HepG2 (cell line): ENCODE results near the gene REEP6. TPM values are rescaled to one million over a fixed set of nuclear protein-coding genes. Genes with fewer than 3 reads are reported as not detected.
A peak's percentile ranks its signal among the peaks of the same experiment; 100 is the strongest.

Experiments used
- ATAC-seq: fragments of 200-7000 bp; cut with Tn5 transposase; 3 replicates; pipeline ENCODE4 v1.9.1; 2020; ENCODE audit warnings: mild to moderate bottlenecking, moderate library complexity
- BruUV-seq: library from RNA; stranded (reverse); fragments of 400-500 nt; replicated peaks from 2 replicates; lab custom pipeline; 2021; lab: Mats Ljungman, UMichigan
- CTCF ChIA-PET: fragments of 300-600 bp; formaldehyde crosslinking; extraction: SDS; loops from one replicate; lab custom pipeline; 2021; ENCODE audit warnings: low total read pairs, inconsistent platforms, low intra/inter-chr PET ratio; lab: Yijun Ruan, JAX
- POLR2A ChIA-PET: fragments of 350-600 bp; sonication (Branson Sonifier 250); formaldehyde crosslinking; loops from one replicate; lab custom pipeline; 2020; ENCODE audit warnings: antibody characterized with exemption, inconsistent platforms; lab: Yijun Ruan, JAX
- DNase-seq: peaks from one replicate; pipeline ENCODE4 v3.0.0-alpha.2; 2015; ENCODE audit warnings: low spot score
- FAIRE-seq: peaks from 3 replicates; lab custom pipeline; 2011; peaks lifted over from hg19 to GRCh38; lab: Jason Lieb, UNC
- H2AFZ ChIP-seq: one replicate; pipeline ENCODE4 v1.6.1; 2011; ENCODE audit warnings: low read length, inconsistent platforms
- H3K27ac ChIP-seq: fragments of 300-600 bp; 3 replicates; pipeline ENCODE4 v1.8.0; 2011; ENCODE audit warnings: mixed run types, mild to moderate bottlenecking, mixed read lengths, low read length, inconsistent platforms; ENCODE audit not compliant: insufficient read depth; ENCODE audit errors: extremely low read length
- H3K27me3 ChIP-seq, 2 experiments: fragments of 200-600 bp in 1 of 2; 2 replicates in 1 of 2; 3 replicates in 1 of 2; pipeline versions ENCODE4 v1.6.0 to v1.8.0; 2011; ENCODE audit warnings: low read length in 2 of 2, mild to moderate bottlenecking in 2 of 2, moderate library complexity in 2 of 2, inconsistent platforms in 1 of 2; ENCODE audit not compliant: insufficient read depth in 2 of 2, control insufficient read depth in 1 of 2
- H3K36me3 ChIP-seq, 2 experiments: fragments of 200-600 bp in 1 of 2; replicated peaks in 1 of 2; 2 replicates in 1 of 2; 3 replicates in 1 of 2; pipeline versions ENCODE4 v1.5.1 to v1.8.0; 2011; ENCODE audit warnings: low read length in 2 of 2, inconsistent platforms in 1 of 2; ENCODE audit not compliant: insufficient read depth in 2 of 2, control insufficient read depth in 1 of 2
- H3K4me1 ChIP-seq: 2 replicates; pipeline ENCODE4 v1.5.1; 2012; ENCODE audit warnings: low read length, inconsistent platforms; ENCODE audit not compliant: insufficient read depth
- H3K4me2 ChIP-seq: 2 replicates; pipeline ENCODE4 v1.6.0; 2011; ENCODE audit warnings: low read depth, low read length, inconsistent platforms
- H3K4me3 ChIP-seq, 3 experiments: fragments of 200-600 bp in 1 of 3; sonication (generic), shearing (Covaris generic) in 1 of 3; replicated peaks in 1 of 3; 2 replicates each; pipeline ENCODE4 v1.5.1; 2011 to 2016; ENCODE audit warnings: low read length in 3 of 3, inconsistent platforms in 2 of 3, low read depth in 2 of 3, mild to moderate bottlenecking in 2 of 3, control low read depth in 1 of 3, mixed read lengths in 1 of 3; ENCODE audit not compliant: insufficient read depth in 1 of 3
- H3K79me2 ChIP-seq: one replicate; pipeline ENCODE4 v1.6.1; 2011; ENCODE audit warnings: low read length, inconsistent platforms; ENCODE audit not compliant: insufficient read depth
- H3K9ac ChIP-seq: 2 replicates; pipeline ENCODE4 v1.6.0; 2011; ENCODE audit warnings: mild to moderate bottlenecking, low read depth, low read length, inconsistent platforms; ENCODE audit not compliant: insufficient read depth
- H3K9me3 ChIP-seq: 2 replicates; pipeline ENCODE4 v1.5.1; 2012; ENCODE audit warnings: mild to moderate bottlenecking, low read length
- H4K20me1 ChIP-seq: 2 replicates; pipeline ENCODE4 v1.6.0; 2011; ENCODE audit warnings: inconsistent platforms, mild to moderate bottlenecking, low read length, moderate library complexity; ENCODE audit not compliant: insufficient read depth
- AGO2 ChIP-seq: fragments of 200-400 bp; formaldehyde crosslinking; optimal IDR thresholded peaks from 2 replicates; pipeline ENCODE3; 2017; ENCODE audit warnings: mild to moderate bottlenecking, low read depth, low read length, moderate library complexity
- CTCF ChIP-seq: sonication (generic); formaldehyde crosslinking; IDR thresholded peaks from 2 replicates; pipeline ENCODE4 v1.5.0; 2020; ENCODE audit warnings: mild to moderate bottlenecking, missing genetic modification reagents, moderate library complexity
- HNF4A ChIP-seq: sonication (generic); formaldehyde crosslinking; IDR thresholded peaks from 2 replicates; pipeline ENCODE4 v1.4.0; 2020; ENCODE audit warnings: missing genetic modification reagents
- HOXA3 ChIP-seq: sonication (generic); formaldehyde crosslinking; IDR thresholded peaks from 2 replicates; pipeline ENCODE4 v1.5.0; 2020; ENCODE audit warnings: missing genetic modification reagents
- PHF5A ChIP-seq: IDR thresholded peaks from one replicate; pipeline ENCODE4 v1.6.1; 2018; ENCODE audit warnings: low read depth, missing genetic modification reagents; ENCODE audit not compliant: unreplicated experiment
- TFDP1 ChIP-seq: IDR thresholded peaks from 2 replicates; pipeline ENCODE4 v1.6.1; 2016; ENCODE audit warnings: missing compliant biosample characterization, missing genetic modification reagents, borderline replicate concordance
- YY1 ChIP-seq: IDR thresholded peaks from 2 replicates; pipeline ENCODE4 v1.6.1; 2011; ENCODE audit warnings: low read length, low read depth, moderate library complexity, mild to moderate bottlenecking; ENCODE audit not compliant: insufficient read depth, insufficient replicate concordance
- ZBTB33 ChIP-seq: sonication (generic); formaldehyde crosslinking; IDR thresholded peaks from 2 replicates; pipeline ENCODE4 v1.4.0; 2020; ENCODE audit warnings: missing genetic modification reagents
- ZNF264 ChIP-seq: sonication (generic); formaldehyde crosslinking; IDR thresholded peaks from 2 replicates; pipeline ENCODE4 v1.4.0; 2020; ENCODE audit warnings: missing genetic modification reagents
- ZNF687 ChIP-seq: sonication (generic); formaldehyde crosslinking; IDR thresholded peaks from 2 replicates; pipeline ENCODE4 v1.5.1; 2020; ENCODE audit warnings: mild to moderate bottlenecking, missing genetic modification reagents, moderate library complexity
- ZNF75D ChIP-seq: sonication (generic); formaldehyde crosslinking; IDR thresholded peaks from 2 replicates; pipeline ENCODE4 v1.8.1; 2023; ENCODE audit warnings: missing genetic modification reagents, mild to moderate bottlenecking, borderline replicate concordance
- ZNF772 ChIP-seq: sonication (generic); formaldehyde crosslinking; IDR thresholded peaks from 2 replicates; pipeline ENCODE4 v1.5.0; 2020; ENCODE audit warnings: mild to moderate bottlenecking, missing genetic modification reagents
- WGBS: methylation state at CpG from one replicate; pipeline ENCODE4 v1.1.6; 2017; ENCODE audit warnings: low lambda C conversion rate; 5-methylcytosine and 5-hydroxymethylcytosine counted together
- in situ Hi-C: cut with HindIII; loops from 2 replicates; pipeline ENCODE4 v1.10.0; 2017; ENCODE audit warnings: low pct_unique_long_range_greater_than_20kb; ENCODE audit not compliant: extremely low pct_ligation_motif_present
- intact Hi-C: fragments of 100-400 bp; cut with micrococcal nuclease; formaldehyde crosslinking; loops from one replicate; pipeline ENCODE4 v1.10.0; 2022; ENCODE audit not compliant: unreplicated experiment
- polyA plus RNA-seq, 8 experiments: library from polyadenylated mRNA; depleted of rRNA in 3 of 8; stranded (reverse) in 7 of 8; unstranded in 1 of 8; fragments of >200 nt; fragmentation: Illumina TruSeq in 4 of 8; extraction: Trizol in 4 of 8; gene quantifications; 2 replicates each; pipeline versions ENCODE4 v1.2.1 to v1.2.3, GENCODE V29; 2011 to 2016; ENCODE audit warnings: low read depth in 4 of 8, missing spikeins in 1 of 8, mixed read lengths in 1 of 8; ENCODE audit not compliant: insufficient read depth in 1 of 8
- total RNA-seq, 5 experiments: library from RNA; depleted of rRNA; stranded (reverse); fragments of >200 nt; fragmentation: Illumina TruSeq; extraction: Trizol; gene quantifications; 2 replicates each; pipeline ENCODE4 v1.2.3, GENCODE V29; 2016; ENCODE audit warnings: low read depth in 1 of 5
- TF ChIP-seq, protein P1 (sequence below): IDR thresholded peaks from 2 replicates; pipeline ENCODE4 v1.6.1; 2012; ENCODE audit warnings: inconsistent platforms

Gene REEP6
- total and polyA plus RNA-seq, 2 of the 13 experiments (the other 11 are each of a cell fraction or from before 2014, with no cell fraction given): 10.0 to 28.8 TPM

DNA sequence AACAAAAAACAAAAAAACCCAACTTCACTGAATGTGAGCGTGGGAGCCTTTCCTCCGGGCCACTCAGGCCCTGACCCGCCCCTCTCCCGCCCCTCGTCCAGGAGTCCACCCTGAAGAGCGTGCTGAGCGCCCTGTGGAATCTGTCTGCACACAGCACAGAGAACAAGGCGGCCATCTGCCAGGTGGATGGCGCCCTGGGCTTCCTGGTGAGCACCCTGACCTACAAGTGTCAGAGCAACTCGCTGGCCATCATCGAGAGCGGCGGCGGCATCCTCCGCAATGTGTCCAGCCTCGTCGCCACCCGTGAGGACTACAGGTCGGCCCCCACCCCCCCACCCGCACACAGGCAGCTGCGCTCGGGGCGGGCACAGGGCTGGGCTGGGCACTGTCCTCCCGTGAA, 29.1 kb upstream of the REEP6 start:
- FAIRE-seq: no peak
- peak; percentile 49 for DNase-seq
- Histone ChIP-seq H3K27ac (no peak overlapping the region), H3K9ac (no peak overlapping the region), H3K4me2 (no peak overlapping the region), H3K4me1 (peaks cover 15% of the 10 kb centered on the region), H3K79me2 (no peaks in the 10 kb centered on the region), H3K9me3 (no peaks in the 10 kb centered on the region), H4K20me1 (peaks cover 5% of the 10 kb centered on the region; the same call in 1 of the 2 replicates), H3K27me3 (peaks cover 0 to 15% of the 10 kb centered on the region in 2 experiments; a peak in 4 of 5 replicates), H3K36me3 (no peaks in the 10 kb centered on the region), H3K4me3 (no peak overlapping the region), H2AFZ (no peak overlapping the region)
- POLR2A ChIA-PET: no interaction called here
- intact Hi-C loops (no loop called here), in situ Hi-C loops (no loop called here)
- TF ChIP-seq YY1: peak; percentile 58
- peak; percentile 57 for TF ChIP-seq ZNF687 (CRISPR knock-in tag)
- TF ChIP-seq CTCF (CRISPR knock-in tag): peak; percentile 17; the same call in 1 of the 2 replicates
- peak; percentile 62 for TF ChIP-seq HOXA3 (CRISPR knock-in tag)
- no peak for TF ChIP-seq ZNF772
- peak; percentile 28; the same call in 1 of the 2 replicates for TF ChIP-seq HNF4A (CRISPR knock-in tag)
- TF ChIP-seq, protein P1, sequence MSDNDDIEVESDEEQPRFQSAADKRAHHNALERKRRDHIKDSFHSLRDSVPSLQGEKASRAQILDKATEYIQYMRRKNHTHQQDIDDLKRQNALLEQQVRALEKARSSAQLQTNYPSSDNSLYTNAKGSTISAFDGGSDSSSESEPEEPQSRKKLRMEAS: peak; percentile 48
- no peak for TF ChIP-seq PHF5A (CRISPR knock-in tag)
- no peak for TF ChIP-seq ZNF75D
- peak; percentile 31 for TF ChIP-seq AGO2
- peak; percentile 42; the same call in 1 of the 2 replicates for TF ChIP-seq TFDP1 (CRISPR knock-in tag)
- peak; percentile 90; the same call in 1 of the 2 replicates for TF ChIP-seq ZNF264 (CRISPR knock-in tag)
- peak; percentile 85 for TF ChIP-seq ZBTB33
- peak; percentile 73 for ATAC-seq
- 8% methylated on average over 2 of the region's 24 CpGs for WGBS
- CTCF ChIA-PET: no interaction called here
- no TSS peak for BruUV-seq
